ENCODE results near the gene IGFBP6.

The IGFBP6 gene

DNA sequence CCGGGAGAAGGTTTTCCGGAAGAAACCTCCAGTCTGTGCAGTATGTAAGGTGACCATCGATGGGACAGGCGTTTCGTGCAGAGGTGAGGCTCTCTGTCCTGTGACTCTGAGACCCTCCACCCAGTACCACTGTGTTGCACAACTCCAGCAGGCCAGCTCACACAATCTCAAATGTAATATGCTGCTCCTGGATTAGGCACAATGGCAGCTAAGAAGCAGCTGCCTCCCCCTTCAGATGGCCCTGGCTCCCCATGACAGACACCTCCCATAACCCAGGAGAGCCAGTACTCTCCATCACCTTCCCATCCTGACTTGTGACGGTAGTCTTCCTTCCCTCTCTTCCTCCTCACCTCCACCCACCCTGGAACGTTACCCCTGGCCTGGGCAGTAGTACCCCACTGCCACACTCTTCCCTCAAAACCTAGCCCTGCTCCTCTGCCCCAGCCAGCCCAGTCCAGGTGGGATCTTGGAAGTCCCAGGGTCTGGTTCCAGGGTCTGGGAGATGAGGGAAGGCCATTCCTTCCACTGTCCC, 45.5 kb upstream of the IGFBP6 start:
- TF ChIP-seq, protein P1, sequence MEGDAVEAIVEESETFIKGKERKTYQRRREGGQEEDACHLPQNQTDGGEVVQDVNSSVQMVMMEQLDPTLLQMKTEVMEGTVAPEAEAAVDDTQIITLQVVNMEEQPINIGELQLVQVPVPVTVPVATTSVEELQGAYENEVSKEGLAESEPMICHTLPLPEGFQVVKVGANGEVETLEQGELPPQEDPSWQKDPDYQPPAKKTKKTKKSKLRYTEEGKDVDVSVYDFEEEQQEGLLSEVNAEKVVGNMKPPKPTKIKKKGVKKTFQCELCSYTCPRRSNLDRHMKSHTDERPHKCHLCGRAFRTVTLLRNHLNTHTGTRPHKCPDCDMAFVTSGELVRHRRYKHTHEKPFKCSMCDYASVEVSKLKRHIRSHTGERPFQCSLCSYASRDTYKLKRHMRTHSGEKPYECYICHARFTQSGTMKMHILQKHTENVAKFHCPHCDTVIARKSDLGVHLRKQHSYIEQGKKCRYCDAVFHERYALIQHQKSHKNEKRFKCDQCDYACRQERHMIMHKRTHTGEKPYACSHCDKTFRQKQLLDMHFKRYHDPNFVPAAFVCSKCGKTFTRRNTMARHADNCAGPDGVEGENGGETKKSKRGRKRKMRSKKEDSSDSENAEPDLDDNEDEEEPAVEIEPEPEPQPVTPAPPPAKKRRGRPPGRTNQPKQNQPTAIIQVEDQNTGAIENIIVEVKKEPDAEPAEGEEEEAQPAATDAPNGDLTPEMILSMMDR (IDR thresholded peaks at IDR 0.05; ENCODE audit: extremely low read depth, missing control alignments), result no peak
- DNase-seq (ENCODE audit: low spot score), result no peak

- TF ChIP-seq, protein P1 (IDR thresholded peaks at IDR 0.05; ENCODE audit: extremely low read depth, missing control alignments), result no peak
- DNase-seq (ENCODE audit: low spot score), result no peak
These were observed 44.8 kb upstream of the IGFBP6 start for GRCh38 chr12:53052419-53053217.

DNA sequence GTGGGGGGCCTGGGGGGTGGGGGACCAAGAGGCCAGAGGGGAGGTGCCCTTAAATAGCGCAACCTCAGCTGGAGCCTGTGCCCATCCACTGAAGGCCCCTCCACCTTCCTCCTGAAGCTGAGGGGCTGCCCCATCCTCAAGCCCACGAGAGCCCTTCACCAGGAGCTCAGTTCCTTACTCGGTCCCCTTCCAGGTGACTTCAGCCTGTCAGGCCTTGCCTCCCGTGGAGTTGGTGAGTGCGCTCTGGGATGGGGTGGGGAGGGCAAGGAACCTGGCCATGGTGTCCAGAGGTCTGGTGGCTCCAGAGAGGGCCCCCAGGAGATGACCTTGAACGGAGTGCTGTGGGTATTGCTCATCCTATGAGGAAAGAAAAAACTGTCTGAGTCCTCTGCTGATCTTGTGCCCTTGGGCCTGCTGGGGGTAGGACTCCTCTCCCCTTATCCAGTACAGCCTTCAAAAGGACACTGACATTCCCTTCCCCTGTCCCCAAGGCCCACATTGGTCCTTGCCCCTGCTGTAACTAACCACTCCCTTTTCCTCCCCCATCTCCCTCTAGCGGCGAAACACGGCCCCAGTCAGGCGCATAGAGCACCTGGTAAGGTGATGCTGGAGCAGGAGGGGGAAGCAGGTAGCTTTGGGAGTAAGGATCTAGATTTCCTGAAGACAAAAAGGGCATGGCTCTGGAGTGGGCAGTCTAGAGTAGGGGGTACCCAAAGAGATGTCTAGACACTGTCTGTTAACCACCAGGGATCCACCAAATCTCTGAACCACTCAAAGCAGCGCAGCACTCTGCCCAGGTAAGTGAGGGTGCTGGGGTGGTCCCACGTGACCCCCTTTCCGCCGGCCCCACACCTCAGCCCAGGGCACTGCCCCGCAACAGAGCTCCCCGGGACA, 44.0 kb upstream of the IGFBP6 start:
- DNase-seq (ENCODE audit: low spot score), result no peak
- TF ChIP-seq, protein P1 (IDR thresholded peaks at IDR 0.05; ENCODE audit: extremely low read depth, missing control alignments), result peak; percentile 70

DNA sequence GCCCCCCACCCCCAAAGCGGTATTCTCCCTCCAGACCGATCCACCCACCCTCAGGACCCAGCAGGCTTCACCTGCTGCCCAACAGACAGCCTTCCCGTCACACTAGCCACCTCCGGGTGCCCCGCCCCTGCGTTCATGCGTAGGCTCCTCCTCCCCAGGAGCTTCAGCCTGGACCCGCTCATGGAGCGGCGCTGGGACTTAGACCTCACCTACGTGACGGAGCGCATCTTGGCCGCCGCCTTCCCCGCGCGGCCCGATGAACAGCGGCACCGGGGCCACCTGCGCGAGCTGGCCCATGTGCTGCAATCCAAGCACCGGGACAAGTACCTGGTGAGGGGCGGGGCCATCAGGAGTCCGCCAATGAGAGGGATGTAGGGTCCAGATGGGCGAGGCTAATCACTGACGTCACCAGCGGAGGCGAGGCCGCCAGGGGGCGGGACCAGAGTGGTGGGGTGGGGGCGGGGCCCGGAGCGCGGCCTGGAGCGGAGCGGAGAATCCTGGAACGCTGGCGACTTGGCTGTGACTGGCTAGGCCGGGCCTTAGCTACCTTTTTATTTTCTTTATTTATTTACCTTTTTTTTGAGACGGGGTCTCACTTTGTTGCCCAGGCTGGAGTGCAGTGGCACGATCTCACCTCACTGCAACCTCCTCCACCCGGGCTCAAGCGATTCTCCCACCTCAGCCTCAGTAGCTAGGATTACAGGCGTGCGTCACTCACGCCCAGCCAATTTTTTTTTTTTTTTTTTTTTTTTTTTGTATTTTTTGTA, 43.2 kb upstream of the IGFBP6 start:
- DNase-seq (ENCODE audit: low spot score), result peak; percentile 95
- TF ChIP-seq, protein P1 (IDR thresholded peaks at IDR 0.05; ENCODE audit: extremely low read depth, missing control alignments), result no peak

- TF ChIP-seq, protein P1 (IDR thresholded peaks at IDR 0.05; ENCODE audit: extremely low read depth, missing control alignments), result no peak
- DNase-seq (ENCODE audit: low spot score), result no peak
These were observed 41.8 kb upstream of the IGFBP6 start for GRCh38 chr12:53055471-53056266.

- DNase-seq (ENCODE audit: low spot score), result no peak
- TF ChIP-seq, protein P1 (IDR thresholded peaks at IDR 0.05; ENCODE audit: extremely low read depth, missing control alignments), result no peak
These were observed 41.2 kb upstream of the IGFBP6 start for GRCh38 chr12:53056296-53056695.

All from GM20000 (cell line).